Activated CD4-positive, alpha-beta T cell treated with anti-CD3 and anti-CD28 coated beads, Interleukin-10, Interleukin-2, amounts not matched to agents 100 ng/mL and 50 ng/mL, durations not matched to agents 16 hours and 8 hours (primary cell): Measurements from ENCODE around the gene SEMA3C.

ENCODE experiments used
- DNase-seq: peaks from one replicate; pipeline ENCODE4 v3.0.0-alpha.2; 2020

SEMA3C gene

DNA sequence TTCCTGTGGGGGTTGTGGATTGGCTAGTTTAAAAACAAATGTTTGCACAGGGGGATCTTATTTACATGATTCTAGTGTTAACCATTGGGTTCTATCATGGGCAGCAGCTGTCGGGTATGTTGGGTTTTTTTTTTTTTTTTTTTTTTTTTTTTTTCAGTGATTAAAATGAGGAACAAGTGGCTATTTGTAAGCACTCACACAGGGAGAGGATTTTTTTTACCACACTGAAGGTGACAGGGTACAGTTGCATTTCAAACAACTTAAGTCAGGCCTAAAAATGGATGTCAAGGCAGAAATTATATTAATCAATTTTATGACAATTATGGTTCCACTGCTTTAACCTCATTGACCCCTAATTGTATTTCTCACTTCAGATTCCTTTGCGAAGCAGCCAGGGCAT is 187.6 kb downstream of the SEMA3C start:
- no peak for DNase-seq

DNA sequence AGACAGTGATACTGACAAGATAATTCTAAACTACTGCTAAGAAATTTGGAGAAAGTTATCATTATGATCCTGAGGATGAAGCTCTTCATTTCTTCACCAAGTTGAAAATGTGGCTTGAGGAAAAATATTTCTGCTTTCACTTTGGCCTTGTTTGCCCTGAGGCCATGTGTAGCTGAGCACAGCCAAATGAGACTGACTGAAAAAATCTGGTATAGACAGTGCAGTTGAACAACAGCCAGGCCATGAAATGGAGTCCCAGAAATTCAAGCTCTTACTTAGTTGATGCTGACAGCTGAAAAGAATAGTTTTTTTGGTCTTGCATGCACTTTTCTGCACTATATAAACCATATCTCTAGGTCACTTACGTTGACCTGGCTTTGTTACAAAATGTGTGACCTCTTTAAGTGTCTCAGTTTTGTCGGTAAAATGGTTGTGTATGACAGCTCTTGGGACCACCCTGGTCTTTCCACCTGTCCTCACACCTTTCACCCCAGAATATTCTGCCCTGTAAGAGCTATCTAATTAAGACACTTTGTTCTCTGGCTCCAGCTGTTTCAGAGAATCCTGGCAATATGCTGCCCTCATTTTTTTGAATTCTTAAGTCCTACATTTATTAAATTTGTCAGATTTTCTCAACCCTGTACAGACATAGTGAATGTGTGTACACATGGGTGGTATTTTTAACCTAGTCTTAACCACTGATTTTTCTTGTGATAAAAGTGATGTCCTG is 189.1 kb downstream of the SEMA3C start:
- DNase-seq, result no peak

DNA sequence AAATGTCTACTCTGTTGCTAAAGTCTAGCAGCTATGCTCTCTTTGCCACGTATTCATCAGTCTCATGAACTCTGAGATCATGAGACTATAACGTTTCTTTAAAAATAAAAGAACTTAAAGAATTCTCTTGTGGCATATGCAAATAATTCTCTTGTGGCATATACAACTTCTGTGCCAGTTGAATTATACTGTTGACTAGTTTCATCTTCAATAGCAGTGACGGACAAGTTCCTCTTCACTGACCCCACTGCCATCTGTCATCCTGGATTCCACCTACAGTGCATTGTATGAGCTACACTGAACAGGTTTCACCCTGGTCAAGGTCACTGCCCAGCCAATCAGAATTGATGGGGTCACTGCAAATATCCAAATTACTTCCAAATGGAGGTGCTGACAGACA is 192.2 kb downstream of the SEMA3C start:
- no peak for DNase-seq

DNA sequence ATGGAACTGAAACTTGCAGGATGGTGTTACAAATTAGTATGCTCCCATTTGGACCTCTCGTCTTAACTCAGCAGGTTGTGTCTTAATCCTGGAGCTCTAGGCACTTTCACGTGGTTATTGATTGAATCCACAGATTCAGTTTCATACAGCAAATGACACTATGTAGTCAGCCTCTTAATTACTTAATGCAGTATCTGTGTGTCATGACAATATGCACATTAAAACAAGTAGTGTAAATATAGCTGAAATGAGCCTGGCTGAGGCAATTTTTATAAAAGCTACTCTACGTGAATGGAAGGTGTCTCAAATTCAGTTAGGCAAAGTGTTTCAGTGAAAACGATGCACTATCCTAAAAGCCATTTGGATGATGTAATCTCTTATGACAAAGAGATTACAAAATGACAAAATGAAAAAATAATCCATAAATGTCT is 193.7 kb downstream of the SEMA3C start:
- no peak for DNase-seq

DNA sequence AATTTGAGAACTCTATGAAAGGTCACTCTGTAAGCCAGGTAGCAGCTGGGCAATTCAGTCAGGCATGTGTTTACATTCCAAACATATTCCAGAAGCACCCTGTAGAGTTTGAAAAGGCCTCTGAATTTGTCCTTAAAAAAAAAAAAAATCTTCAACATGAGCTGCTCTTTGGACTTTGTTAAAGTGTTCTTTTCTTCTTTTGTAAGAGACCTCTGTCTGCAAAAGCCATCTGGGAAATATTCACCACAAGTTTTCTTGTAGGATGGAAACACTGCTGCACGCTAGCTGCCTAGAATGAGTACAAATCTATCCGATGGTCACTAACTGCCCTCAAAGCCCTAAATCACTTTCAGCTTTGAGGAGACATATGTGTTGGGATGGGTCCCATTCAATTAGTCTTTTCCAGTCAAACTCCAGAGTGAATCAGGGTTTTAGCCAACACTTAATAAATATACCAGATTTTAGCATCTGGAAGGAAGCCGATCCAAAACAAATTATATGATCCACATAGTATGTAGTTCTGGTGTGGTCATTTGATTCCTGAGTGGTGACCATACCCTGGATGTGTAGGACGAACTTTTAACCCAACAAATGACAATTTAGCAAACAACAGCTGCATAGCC is 194.5 kb downstream of the SEMA3C start:
- DNase-seq, result no peak

DNA sequence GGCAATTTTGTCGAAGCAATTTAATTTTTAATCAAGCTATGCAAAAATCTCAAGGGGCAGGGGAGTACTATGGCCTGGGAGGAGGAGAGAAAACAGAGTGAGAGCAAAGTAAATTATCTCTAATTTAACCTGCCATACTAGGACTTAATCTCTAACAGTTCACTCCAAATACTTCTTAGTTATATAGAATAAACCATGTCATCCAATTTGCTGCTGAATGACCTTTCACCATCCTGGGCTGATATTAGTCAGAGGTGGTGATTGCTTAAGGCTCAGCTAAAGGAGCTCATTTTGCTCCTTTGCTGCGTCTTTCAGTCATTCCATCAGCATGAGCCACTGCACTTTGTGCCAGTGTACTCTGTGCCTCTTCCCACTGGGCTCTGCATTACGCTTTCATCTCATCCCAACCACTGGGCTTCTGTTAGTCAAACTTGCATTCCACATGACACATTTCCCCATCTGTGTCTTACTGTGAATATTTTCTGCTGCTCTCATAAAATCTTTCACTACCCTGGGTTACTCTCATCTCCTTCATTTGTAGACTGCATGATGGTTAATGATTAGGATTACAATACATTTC is 196.1 kb downstream of the SEMA3C start:
- no peak for DNase-seq

DNA sequence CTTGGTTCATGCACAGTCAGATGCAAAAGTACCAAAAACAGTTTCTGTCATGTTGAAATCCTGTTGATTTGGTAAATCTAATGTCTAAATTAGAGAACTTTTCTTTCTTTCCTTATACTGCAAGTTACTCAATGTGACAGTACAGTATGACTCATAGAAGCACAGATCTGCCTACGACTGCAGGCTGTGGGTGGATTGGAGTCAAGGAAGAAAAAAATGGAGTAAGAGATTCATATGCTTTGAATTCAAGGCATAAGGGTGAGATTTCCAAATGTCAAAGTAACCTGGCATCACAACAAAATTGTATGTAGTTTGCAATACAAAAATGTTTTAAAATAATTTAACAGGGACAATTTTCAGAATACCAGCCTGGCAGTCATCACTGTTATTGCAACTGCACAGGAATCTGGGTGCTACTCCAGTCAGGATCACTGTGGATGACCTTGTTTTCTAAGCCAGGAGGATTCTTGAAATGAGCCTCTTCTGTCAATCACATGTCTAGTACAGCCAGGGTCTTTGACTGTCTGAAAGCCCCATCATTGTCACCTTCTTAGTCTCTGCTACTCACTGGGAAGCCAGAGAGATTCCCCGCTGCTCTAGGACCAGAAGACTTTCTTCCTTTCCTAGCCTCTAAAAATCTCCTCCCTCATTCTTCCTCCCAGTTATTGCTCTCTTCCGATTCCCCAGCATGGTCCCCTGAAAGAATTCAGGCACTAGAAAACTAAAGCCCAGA is 196.8 kb downstream of the SEMA3C start:
- DNase-seq, result no peak

DNA sequence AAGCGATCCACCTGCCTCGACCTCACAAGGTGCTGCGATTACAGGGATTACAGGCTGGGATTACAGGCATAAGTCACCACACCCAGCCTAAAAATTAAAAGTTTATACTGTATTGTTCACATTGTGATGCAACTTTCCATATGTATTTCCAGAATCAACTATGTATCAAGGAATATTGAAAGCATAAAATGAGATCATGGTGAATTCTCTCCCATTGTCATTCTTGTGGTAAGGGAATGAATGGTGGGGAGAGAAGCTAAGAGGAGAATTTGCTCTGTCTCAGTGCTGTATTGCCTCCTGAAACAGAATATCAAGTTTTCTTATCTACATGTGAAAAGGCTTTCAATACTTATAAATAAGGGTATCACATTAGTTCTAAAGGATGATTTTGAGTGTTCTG is 198.7 kb downstream of the SEMA3C start:
- DNase-seq, result no peak

DNA sequence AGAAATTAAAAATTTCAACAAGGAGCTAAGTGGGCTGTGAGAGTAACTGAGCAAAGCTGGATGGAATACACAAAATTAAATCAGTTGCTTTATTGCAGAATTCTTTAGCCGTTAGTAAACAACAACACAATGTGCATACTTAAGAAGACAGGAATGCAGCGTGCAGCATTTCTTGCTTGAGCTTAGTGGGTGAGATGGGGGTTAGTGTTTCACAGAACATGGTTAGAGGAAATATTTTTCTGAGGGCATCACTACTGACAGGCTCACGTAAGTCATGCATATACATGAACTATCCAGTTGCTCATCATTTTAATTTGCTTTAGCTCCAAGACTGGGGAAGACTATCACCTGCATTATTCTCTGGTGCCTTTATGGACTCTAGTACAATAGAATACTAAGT is 199.6 kb downstream of the SEMA3C start:
- DNase-seq, result no peak

DNA sequence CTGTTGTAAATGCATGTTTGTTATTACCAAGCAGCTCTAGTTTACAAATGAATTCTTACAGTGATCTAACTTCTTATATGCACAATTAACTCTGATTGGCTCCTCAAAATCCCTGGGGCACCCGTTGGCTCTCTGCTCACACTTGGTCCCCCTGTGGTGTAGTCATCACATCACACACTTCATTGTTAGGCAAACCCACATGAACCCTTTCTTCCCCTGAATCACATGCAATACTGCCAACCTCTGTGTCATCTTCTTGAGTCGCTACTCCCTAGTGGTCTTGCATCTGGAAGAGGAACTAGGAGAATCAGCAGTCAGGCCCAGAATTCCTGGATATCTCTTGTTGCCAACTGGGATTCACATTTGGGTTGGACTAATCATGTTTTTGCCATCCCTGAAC is 207.3 kb downstream of the SEMA3C start:
- no peak for DNase-seq

DNA sequence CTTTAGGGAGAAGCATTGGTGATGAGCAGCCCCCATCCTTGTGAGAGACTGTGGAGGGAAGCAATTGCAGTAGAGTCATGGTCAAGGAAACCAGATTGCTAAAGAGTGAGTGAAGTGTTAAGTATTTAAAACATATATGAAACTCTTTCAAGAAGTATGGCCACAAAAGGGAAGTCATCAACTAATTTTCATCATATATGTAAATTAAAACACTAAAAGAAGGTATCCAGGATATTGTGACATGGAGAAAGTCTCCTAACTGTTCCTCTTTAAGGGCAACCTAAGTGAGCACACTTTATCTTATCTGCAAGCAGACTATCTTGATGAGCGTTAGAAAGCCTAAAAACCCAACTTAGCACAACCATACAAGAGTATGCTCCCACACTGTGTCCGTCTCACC is 210.7 kb downstream of the SEMA3C start:
- DNase-seq, result no peak

DNA sequence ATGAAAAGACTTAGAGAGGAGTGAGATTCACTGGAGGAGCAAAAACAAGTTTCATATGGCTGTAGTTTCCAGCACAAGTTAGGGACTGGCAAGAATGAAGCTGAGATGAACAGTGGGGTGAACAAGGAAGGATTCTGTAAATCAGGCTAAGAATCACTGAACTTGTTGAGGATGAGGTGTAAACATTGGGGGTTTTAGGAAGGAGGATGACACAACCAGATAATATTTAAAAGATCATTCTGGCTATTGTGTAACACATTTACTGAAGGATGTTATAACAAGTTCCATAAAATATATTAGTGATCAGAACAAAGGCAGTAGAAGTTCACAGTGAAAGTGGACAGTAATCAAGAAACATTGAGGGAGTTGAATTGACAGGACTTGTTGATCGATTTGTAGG is 211.5 kb downstream of the SEMA3C start:
- DNase-seq, result no peak

DNA sequence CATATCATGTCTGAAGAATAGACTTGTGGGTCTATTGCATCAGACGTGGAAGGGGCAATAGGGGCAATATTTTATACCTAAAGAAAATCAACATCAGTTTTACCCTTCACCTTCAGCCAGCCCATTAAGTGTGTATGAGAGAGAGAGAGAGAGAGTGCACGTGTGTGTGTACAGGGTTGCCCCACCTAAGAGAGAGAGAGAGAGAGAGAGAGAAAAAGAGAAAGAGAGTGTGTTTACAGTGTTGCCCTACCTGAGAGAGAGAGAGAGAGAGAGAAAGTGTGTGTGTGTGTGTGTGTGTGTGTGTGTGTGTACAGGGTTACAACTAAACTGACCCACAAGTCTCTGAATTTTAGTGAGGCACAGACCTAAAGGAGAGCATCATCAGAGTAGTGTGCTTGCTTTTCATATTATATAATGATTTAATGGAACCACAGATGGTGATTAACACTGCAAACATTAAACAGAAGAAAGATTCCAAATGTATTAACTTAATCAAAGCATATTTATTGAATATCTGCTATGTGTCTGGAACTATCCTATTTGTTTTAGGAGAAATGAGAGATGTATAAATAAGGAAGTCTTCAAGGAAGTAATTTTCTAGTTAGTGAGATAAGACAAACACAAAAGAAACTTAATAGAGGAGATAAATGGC is 213.6 kb downstream of the SEMA3C start:
- no peak for DNase-seq

DNA sequence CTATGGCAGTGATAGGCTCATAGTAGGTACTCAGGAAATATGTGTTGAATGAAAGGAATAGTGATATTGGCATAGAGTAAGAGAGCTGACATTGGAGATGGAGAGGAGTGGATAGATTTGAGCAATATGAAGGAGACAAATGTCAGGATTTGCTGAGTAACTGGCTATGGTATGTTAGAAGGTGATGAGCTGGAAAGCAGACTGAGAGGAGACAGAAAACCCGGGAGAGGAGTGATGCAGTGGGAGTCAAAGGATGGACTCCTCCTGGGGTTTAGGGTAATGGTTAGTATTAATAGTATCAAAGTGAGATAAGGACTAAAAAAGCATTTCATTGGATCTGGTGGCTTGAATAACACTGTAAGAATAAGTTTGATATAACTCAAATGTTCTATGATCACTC is 215.6 kb downstream of the SEMA3C start:
- no peak for DNase-seq

DNA sequence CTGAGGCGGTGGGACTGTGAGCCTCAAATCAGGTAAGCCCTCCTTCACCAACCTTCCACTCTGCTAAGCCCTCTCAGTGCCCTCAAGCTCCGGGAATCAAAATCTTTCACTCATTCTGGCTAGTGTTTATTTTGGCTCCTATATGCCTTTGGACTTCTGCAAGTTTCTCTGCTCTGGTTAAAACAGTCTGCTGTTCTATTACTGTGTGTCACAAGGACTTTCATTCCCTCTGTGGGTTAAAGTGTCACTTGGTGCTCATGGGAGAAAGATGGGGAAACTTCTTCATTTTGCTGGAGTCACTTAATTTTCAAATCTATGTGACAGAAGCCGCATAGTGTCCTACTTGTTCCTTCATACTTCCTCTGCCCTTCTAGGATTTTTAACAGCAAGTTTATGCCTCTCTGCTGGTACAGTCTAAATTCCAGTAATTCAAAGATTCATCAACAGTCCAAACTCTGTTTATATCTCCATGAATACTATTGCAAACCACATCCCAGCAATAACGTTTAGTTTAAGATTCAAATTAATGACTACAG is 219.1 kb downstream of the SEMA3C start:
- DNase-seq, result no peak

DNA sequence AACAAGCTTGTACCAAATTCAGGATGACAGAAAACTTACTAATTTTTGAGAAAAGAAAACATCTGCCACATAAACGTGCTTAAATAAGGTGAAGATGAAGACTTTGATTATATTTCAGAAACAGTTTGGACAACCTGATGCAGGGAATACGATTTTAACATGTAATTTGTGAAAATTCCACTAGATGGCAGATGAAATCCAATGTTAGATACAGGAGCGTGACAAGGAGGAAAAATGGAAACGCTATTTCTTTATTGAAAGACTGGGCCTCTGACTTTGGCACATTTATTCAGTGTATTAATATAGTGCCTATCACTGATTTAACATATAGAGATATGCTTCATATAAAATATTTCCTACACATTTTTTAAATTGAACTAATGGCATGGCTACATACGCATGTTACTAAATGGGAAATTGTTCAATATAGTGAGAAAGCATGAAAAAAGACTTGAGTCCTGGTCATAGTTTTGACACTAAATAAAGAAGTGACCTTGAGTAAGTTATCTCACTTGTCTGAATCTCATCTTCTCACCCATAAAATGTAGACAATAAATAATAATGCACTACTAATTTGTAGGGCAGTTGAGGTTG is 219.7 kb downstream of the SEMA3C start:
- DNase-seq, result peak; percentile 30
